ENCODE data around the gene SPI1.

GRCh38 chr11:47400768-47401279, 22.5 kb upstream of the SPI1 start:
- TF ChIP-seq CTCF (conservative IDR thresholded peaks at IDR 0.05 in 1 of 2, IDR thresholded peaks at IDR 0.05 in 1 of 2; ENCODE audit: extremely low read depth in 1 of 2, insufficient read depth in 1 of 2, low read depth in 1 of 2, low read length in 2 of 2) (no peak), EZH2 (IDR thresholded peaks at IDR 0.05; ENCODE audit: borderline replicate concordance, low read length) (no peak)

Measured in mammary epithelial cell (primary cell).